ENCODE measurements around the gene PEA15.

The PEA15 gene

GRCh38 chr1:160214481-160215140 is 9.4 kb downstream of the PEA15 start:
- Histone ChIP-seq H3K27me3 (ENCODE audit: control insufficient read depth, insufficient read depth, low read length) (no peaks in the 10 kb centered on the region), H3K9me3 (ENCODE audit: control insufficient read depth, insufficient read depth, low read length) (no peaks in the 10 kb centered on the region), H3K4me1 (ENCODE audit: control insufficient read depth, insufficient read depth, low read length) (peaks cover 14% of the 10 kb centered on the region), H3K36me3 (ENCODE audit: control insufficient read depth, insufficient read depth, low read length) (peaks cover 41% of the 10 kb centered on the region), H3K4me3 (ENCODE audit: low read depth, low read length) (no peak overlapping the region), H3K9ac (ENCODE audit: low read depth, low read length) (no peak overlapping the region)

- Histone ChIP-seq H3K9me3 (ENCODE audit: control insufficient read depth, insufficient read depth, low read length) (no peaks in the 10 kb centered on the region), H3K27me3 (ENCODE audit: control insufficient read depth, insufficient read depth, low read length) (no peaks in the 10 kb centered on the region), H3K9ac (ENCODE audit: low read depth, low read length) (no peak overlapping the region), H3K36me3 (ENCODE audit: control insufficient read depth, insufficient read depth, low read length) (peaks cover 41% of the 10 kb centered on the region), H3K4me3 (ENCODE audit: low read depth, low read length) (no peak overlapping the region), H3K4me1 (ENCODE audit: control insufficient read depth, insufficient read depth, low read length) (peaks cover 2% of the 10 kb centered on the region)
These were observed 11.1 kb downstream of the PEA15 start for GRCh38 chr1:160216301-160216700.

- Histone ChIP-seq H3K4me1 (ENCODE audit: control insufficient read depth, insufficient read depth, low read length) (no peaks in the 10 kb centered on the region), H3K4me3 (ENCODE audit: low read depth, low read length) (no peak overlapping the region), H3K9ac (ENCODE audit: low read depth, low read length) (no peak overlapping the region), H3K27me3 (ENCODE audit: control insufficient read depth, insufficient read depth, low read length) (no peaks in the 10 kb centered on the region), H3K36me3 (ENCODE audit: control insufficient read depth, insufficient read depth, low read length) (peaks cover 32% of the 10 kb centered on the region), H3K9me3 (ENCODE audit: control insufficient read depth, insufficient read depth, low read length) (no peaks in the 10 kb centered on the region)
These were observed 12.4 kb downstream of the PEA15 start for GRCh38 chr1:160217481-160218051.

- Histone ChIP-seq H3K9ac (ENCODE audit: low read depth, low read length) (no peak overlapping the region), H3K9me3 (ENCODE audit: control insufficient read depth, insufficient read depth, low read length) (no peaks in the 10 kb centered on the region), H3K4me1 (ENCODE audit: control insufficient read depth, insufficient read depth, low read length) (no peaks in the 10 kb centered on the region), H3K27me3 (ENCODE audit: control insufficient read depth, insufficient read depth, low read length) (no peaks in the 10 kb centered on the region), H3K36me3 (ENCODE audit: control insufficient read depth, insufficient read depth, low read length) (peaks cover 34% of the 10 kb centered on the region), H3K4me3 (ENCODE audit: low read depth, low read length) (no peak overlapping the region)
These were observed 14.1 kb downstream of the PEA15 start for GRCh38 chr1:160219062-160219929.

GRCh38 chr1:160220301-160220700 is 15.1 kb downstream of the PEA15 start:
- Histone ChIP-seq H3K36me3 (ENCODE audit: control insufficient read depth, insufficient read depth, low read length) (peaks cover 41% of the 10 kb centered on the region), H3K4me3 (ENCODE audit: low read depth, low read length) (no peak overlapping the region), H3K27me3 (ENCODE audit: control insufficient read depth, insufficient read depth, low read length) (no peaks in the 10 kb centered on the region), H3K4me1 (ENCODE audit: control insufficient read depth, insufficient read depth, low read length) (no peaks in the 10 kb centered on the region), H3K9me3 (ENCODE audit: control insufficient read depth, insufficient read depth, low read length) (no peaks in the 10 kb centered on the region), H3K9ac (ENCODE audit: low read depth, low read length) (no peak overlapping the region)

GRCh38 chr1:160221089-160221488 is 15.9 kb downstream of the PEA15 start:
- H3K4me3 ChIP-seq (ENCODE audit: low read depth, low read length) = no peak overlapping the region
- peaks cover 41% of the 10 kb centered on the region for H3K36me3 ChIP-seq (ENCODE audit: control insufficient read depth, insufficient read depth, low read length)
- no peaks in the 10 kb centered on the region for H3K27me3 ChIP-seq (ENCODE audit: control insufficient read depth, insufficient read depth, low read length)

GRCh38 chr1:160222546-160222945 is 17.4 kb downstream of the PEA15 start:
- H3K9me3 ChIP-seq (ENCODE audit: control insufficient read depth, insufficient read depth, low read length) = no peaks in the 10 kb centered on the region
- peaks cover 52% of the 10 kb centered on the region for H3K36me3 ChIP-seq (ENCODE audit: control insufficient read depth, insufficient read depth, low read length)
- no peak overlapping the region for H3K9ac ChIP-seq (ENCODE audit: low read depth, low read length)
- H3K27me3 ChIP-seq (ENCODE audit: control insufficient read depth, insufficient read depth, low read length) = no peaks in the 10 kb centered on the region
- H3K4me3 ChIP-seq (ENCODE audit: low read depth, low read length) = no peak overlapping the region
- H3K4me1 ChIP-seq (ENCODE audit: control insufficient read depth, insufficient read depth, low read length) = no peaks in the 10 kb centered on the region

More at GRCh38 chr1:160221089-160221488, 15.9 kb downstream of the PEA15 start:
- no peak overlapping the region for H3K9ac ChIP-seq (ENCODE audit: low read depth, low read length)
- H3K4me1 ChIP-seq (ENCODE audit: control insufficient read depth, insufficient read depth, low read length) = no peaks in the 10 kb centered on the region
- H3K9me3 ChIP-seq (ENCODE audit: control insufficient read depth, insufficient read depth, low read length) = no peaks in the 10 kb centered on the region

GRCh38 chr1:160224606-160225005 is 19.4 kb downstream of the PEA15 start:
- Histone ChIP-seq H3K9ac (ENCODE audit: low read depth, low read length) (no peak overlapping the region), H3K9me3 (ENCODE audit: control insufficient read depth, insufficient read depth, low read length) (no peaks in the 10 kb centered on the region), H3K4me1 (ENCODE audit: control insufficient read depth, insufficient read depth, low read length) (no peaks in the 10 kb centered on the region), H3K27me3 (ENCODE audit: control insufficient read depth, insufficient read depth, low read length) (no peaks in the 10 kb centered on the region), H3K4me3 (ENCODE audit: low read depth, low read length) (no peak overlapping the region), H3K36me3 (ENCODE audit: control insufficient read depth, insufficient read depth, low read length) (peaks cover 50% of the 10 kb centered on the region)

GRCh38 chr1:160225345-160225744 is 20.2 kb downstream of the PEA15 start:
- no peaks in the 10 kb centered on the region for H3K9me3 ChIP-seq (ENCODE audit: control insufficient read depth, insufficient read depth, low read length)
- H3K4me3 ChIP-seq (ENCODE audit: low read depth, low read length) = no peak overlapping the region
- peaks cover 50% of the 10 kb centered on the region for H3K36me3 ChIP-seq (ENCODE audit: control insufficient read depth, insufficient read depth, low read length)
- H3K9ac ChIP-seq (ENCODE audit: low read depth, low read length) = no peak overlapping the region
- H3K4me1 ChIP-seq (ENCODE audit: control insufficient read depth, insufficient read depth, low read length) = no peaks in the 10 kb centered on the region
- no peaks in the 10 kb centered on the region for H3K27me3 ChIP-seq (ENCODE audit: control insufficient read depth, insufficient read depth, low read length)

- H3K4me1 ChIP-seq (ENCODE audit: control insufficient read depth, insufficient read depth, low read length) = no peaks in the 10 kb centered on the region
- peaks cover 56% of the 10 kb centered on the region for H3K36me3 ChIP-seq (ENCODE audit: control insufficient read depth, insufficient read depth, low read length)
- H3K9me3 ChIP-seq (ENCODE audit: control insufficient read depth, insufficient read depth, low read length) = no peaks in the 10 kb centered on the region
- no peak overlapping the region for H3K4me3 ChIP-seq (ENCODE audit: low read depth, low read length)
- H3K9ac ChIP-seq (ENCODE audit: low read depth, low read length) = no peak overlapping the region
- H3K27me3 ChIP-seq (ENCODE audit: control insufficient read depth, insufficient read depth, low read length) = no peaks in the 10 kb centered on the region
These were observed 21.4 kb downstream of the PEA15 start for GRCh38 chr1:160226623-160227022.

GRCh38 chr1:160227034-160227433 is 21.9 kb downstream of the PEA15 start:
- Histone ChIP-seq H3K9me3 (ENCODE audit: control insufficient read depth, insufficient read depth, low read length) (no peaks in the 10 kb centered on the region), H3K9ac (ENCODE audit: low read depth, low read length) (no peak overlapping the region), H3K4me1 (ENCODE audit: control insufficient read depth, insufficient read depth, low read length) (no peaks in the 10 kb centered on the region), H3K4me3 (ENCODE audit: low read depth, low read length) (no peak overlapping the region), H3K27me3 (ENCODE audit: control insufficient read depth, insufficient read depth, low read length) (no peaks in the 10 kb centered on the region), H3K36me3 (ENCODE audit: control insufficient read depth, insufficient read depth, low read length) (peaks cover 56% of the 10 kb centered on the region)

GRCh38 chr1:160227561-160227960 is 22.4 kb downstream of the PEA15 start:
- no peak overlapping the region for H3K4me3 ChIP-seq (ENCODE audit: low read depth, low read length)
- no peaks in the 10 kb centered on the region for H3K27me3 ChIP-seq (ENCODE audit: control insufficient read depth, insufficient read depth, low read length)
- H3K9ac ChIP-seq (ENCODE audit: low read depth, low read length) = no peak overlapping the region
- no peaks in the 10 kb centered on the region for H3K4me1 ChIP-seq (ENCODE audit: control insufficient read depth, insufficient read depth, low read length)
- H3K36me3 ChIP-seq (ENCODE audit: control insufficient read depth, insufficient read depth, low read length) = peaks cover 56% of the 10 kb centered on the region
- no peaks in the 10 kb centered on the region for H3K9me3 ChIP-seq (ENCODE audit: control insufficient read depth, insufficient read depth, low read length)

Data from iPS-15b (cell line).